ENCODE data around the gene UCN2.

The UCN2 gene

GRCh38 chr3:48564022-48564421 is 441 bp upstream of the UCN2 start:
- H3K4me3 ChIP-seq (ENCODE audit: low read length) = no peak overlapping the region
- DNase-seq (ENCODE audit: low read depth) = peak; percentile 50
- no peak for TF ChIP-seq CTCF (IDR thresholded peaks at IDR 0.05; ENCODE audit: insufficient read depth, low read depth, low read length, missing control alignments)

- no peak for TF ChIP-seq CTCF (IDR thresholded peaks at IDR 0.05; ENCODE audit: insufficient read depth, low read depth, low read length, missing control alignments)
- no peak overlapping the region for H3K4me3 ChIP-seq (ENCODE audit: low read length)
Observed at GRCh38 chr3:48562367-48563095, 1.1 kb downstream of the UCN2 start.

GRCh38 chr3:48561045-48561736 is 2.4 kb downstream of the UCN2 start:
- H3K4me3 ChIP-seq (ENCODE audit: low read length) = no peak overlapping the region
- peak; percentile 40 for DNase-seq (ENCODE audit: low read depth)
- no peak for TF ChIP-seq CTCF (IDR thresholded peaks at IDR 0.05; ENCODE audit: insufficient read depth, low read depth, low read length, missing control alignments)

More at GRCh38 chr3:48562367-48563095, 1.1 kb downstream of the UCN2 start:
- no peak for DNase-seq (ENCODE audit: low read depth)

- DNase-seq (ENCODE audit: low read depth) = no peak
- no peak for TF ChIP-seq CTCF (IDR thresholded peaks at IDR 0.05; ENCODE audit: insufficient read depth, low read depth, low read length, missing control alignments)
- H3K4me3 ChIP-seq (ENCODE audit: low read length) = no peak overlapping the region
Observed at GRCh38 chr3:48560648-48561018, 2.9 kb downstream of the UCN2 start.

- DNase-seq (ENCODE audit: low read depth) = peak; percentile 43
- no peak for TF ChIP-seq CTCF (IDR thresholded peaks at IDR 0.05; ENCODE audit: insufficient read depth, low read depth, low read length, missing control alignments)
- H3K4me3 ChIP-seq (ENCODE audit: low read length) = no peak overlapping the region
Observed at GRCh38 chr3:48558493-48559134, 5.0 kb downstream of the UCN2 start.

GRCh38 chr3:48556796-48557626 is 6.6 kb downstream of the UCN2 start, which contains the start of gene PFKFB4:
PFKFB4 (minus strand) TSS chr3:48556803; CDS start chr3:48556777, 26 bp downstream.
- DNase-seq (ENCODE audit: low read depth) = peak; percentile 100
- TF ChIP-seq CTCF (IDR thresholded peaks at IDR 0.05; ENCODE audit: insufficient read depth, low read depth, low read length, missing control alignments) = no peak
- H3K4me3 ChIP-seq (ENCODE audit: low read length) = peak within 1 kb of the TSS; percentile 62
